Lower lobe of right lung (tissue), 2 donors: ENCODE results near the gene HIVEP2. TPM values are rescaled to one million over a fixed set of nuclear protein-coding genes. Genes with fewer than 3 reads are reported as not detected.

Experiments
- ATAC-seq, 2 donors: fragments of 200-7000 bp; cut with Tn5 transposase; one replicate each; pipeline ENCODE4 v1.9.1; 2020 to 2022; ENCODE audit warnings: mild to moderate bottlenecking in 2 of 2, moderate library complexity in 2 of 2
- DNase-seq: peaks from one replicate; pipeline ENCODE4 v3.0.0-alpha.2; 2020
- H3K27ac ChIP-seq: fragments of 200-600 bp; one replicate; pipeline ENCODE4 v1.8.0; 2022
- H3K27me3 ChIP-seq: fragments of 200-600 bp; one replicate; pipeline ENCODE4 v1.8.0; 2022; ENCODE audit warnings: low read depth
- H3K36me3 ChIP-seq: fragments of 200-600 bp; one replicate; pipeline ENCODE4 v1.8.0; 2022; ENCODE audit warnings: mild to moderate bottlenecking
- H3K4me1 ChIP-seq: fragments of 200-600 bp; one replicate; pipeline ENCODE4 v1.8.0; 2022
- H3K4me3 ChIP-seq: fragments of 200-600 bp; one replicate; pipeline ENCODE4 v1.8.0; 2022; ENCODE audit warnings: mild to moderate bottlenecking
- H3K9me3 ChIP-seq: fragments of 200-600 bp; one replicate; pipeline ENCODE4 v1.8.0; 2022
- intact Hi-C: fragments of 100-400 bp; cut with DNase I; formaldehyde crosslinking; loops from one replicate; pipeline ENCODE4 v1.11.0; 2022
- total RNA-seq: library from RNA; stranded (reverse); fragmentation: NEBNext Ultra II Directional; extraction: Animal tissue kit (Norgen Biotek cat#: 25700); gene quantifications from one replicate; pipeline ENCODE4 v1.2.1, GENCODE V29; 2021
- TF ChIP-seq, protein P1 (sequence below): fragments of 200-600 bp; IDR thresholded peaks from one replicate; pipeline ENCODE4 v1.8.0; 2022; ENCODE audit warnings: antibody characterized with exemption, mild to moderate bottlenecking
- donor health status: DM: no; HTN: yes; CAD: no; lungs with severe emphysema.

HIVEP2 gene
- total RNA-seq, 1 donor from 2014 or later = 13.1 TPM

DNA sequence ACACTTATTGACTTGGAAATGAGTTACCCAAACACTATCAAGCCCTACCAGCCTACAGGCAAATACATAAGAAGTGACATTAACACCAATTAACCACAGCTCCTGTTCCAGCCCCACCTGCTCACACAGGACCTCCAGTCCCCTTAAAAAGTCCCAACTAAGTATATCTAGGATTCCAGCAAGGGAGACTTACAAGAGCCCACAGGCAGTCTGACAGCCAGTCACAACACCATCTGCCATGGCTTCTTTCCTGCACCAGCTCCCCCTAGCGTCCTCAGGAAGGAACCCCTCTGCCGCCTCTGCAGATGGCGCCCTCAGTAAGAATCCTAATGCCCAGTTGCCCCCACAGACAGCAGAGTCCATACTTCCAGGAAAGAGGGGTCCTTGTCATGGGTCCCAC lies 122.1 kb downstream of the HIVEP2 start:
- Histone ChIP-seq H3K9me3 (no peaks in the 10 kb centered on the region), H3K27ac (no peak overlapping the region), H3K27me3 (no peaks in the 10 kb centered on the region), H3K4me3 (no peak overlapping the region), H3K4me1 (peaks cover 47% of the 10 kb centered on the region), H3K36me3 (no peaks in the 10 kb centered on the region)
- intact Hi-C loops = no loop called here
- DNase-seq = no peak
- TF ChIP-seq, protein P1, sequence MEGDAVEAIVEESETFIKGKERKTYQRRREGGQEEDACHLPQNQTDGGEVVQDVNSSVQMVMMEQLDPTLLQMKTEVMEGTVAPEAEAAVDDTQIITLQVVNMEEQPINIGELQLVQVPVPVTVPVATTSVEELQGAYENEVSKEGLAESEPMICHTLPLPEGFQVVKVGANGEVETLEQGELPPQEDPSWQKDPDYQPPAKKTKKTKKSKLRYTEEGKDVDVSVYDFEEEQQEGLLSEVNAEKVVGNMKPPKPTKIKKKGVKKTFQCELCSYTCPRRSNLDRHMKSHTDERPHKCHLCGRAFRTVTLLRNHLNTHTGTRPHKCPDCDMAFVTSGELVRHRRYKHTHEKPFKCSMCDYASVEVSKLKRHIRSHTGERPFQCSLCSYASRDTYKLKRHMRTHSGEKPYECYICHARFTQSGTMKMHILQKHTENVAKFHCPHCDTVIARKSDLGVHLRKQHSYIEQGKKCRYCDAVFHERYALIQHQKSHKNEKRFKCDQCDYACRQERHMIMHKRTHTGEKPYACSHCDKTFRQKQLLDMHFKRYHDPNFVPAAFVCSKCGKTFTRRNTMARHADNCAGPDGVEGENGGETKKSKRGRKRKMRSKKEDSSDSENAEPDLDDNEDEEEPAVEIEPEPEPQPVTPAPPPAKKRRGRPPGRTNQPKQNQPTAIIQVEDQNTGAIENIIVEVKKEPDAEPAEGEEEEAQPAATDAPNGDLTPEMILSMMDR = no peak
- ATAC-seq = no peak

DNA sequence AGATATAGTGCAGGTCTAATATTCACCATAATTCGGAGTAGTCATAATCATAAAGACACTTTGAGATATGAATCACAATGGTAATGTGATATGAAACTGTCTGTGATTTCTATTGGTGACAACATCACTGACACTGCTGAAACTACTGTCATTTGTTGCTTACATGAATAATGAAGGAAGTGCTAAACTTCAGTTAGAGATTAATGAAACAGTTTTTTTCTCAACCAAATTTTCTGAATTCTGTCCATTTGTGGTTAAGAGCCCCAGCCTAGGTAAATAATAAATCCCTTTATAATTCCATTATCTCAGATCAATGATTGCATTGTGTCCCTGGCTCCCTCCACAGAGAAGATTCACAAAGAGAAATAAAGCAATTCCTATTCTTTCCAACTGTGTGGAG lies 122.6 kb downstream of the HIVEP2 start:
- Histone ChIP-seq H3K36me3 (no peaks in the 10 kb centered on the region), H3K4me1 (peaks cover 42% of the 10 kb centered on the region), H3K9me3 (no peaks in the 10 kb centered on the region), H3K4me3 (no peak overlapping the region), H3K27me3 (no peaks in the 10 kb centered on the region), H3K27ac (no peak overlapping the region)
- intact Hi-C loops = no loop called here
- DNase-seq = no peak
- ATAC-seq = no peak
- TF ChIP-seq, protein P1 = no peak

DNA sequence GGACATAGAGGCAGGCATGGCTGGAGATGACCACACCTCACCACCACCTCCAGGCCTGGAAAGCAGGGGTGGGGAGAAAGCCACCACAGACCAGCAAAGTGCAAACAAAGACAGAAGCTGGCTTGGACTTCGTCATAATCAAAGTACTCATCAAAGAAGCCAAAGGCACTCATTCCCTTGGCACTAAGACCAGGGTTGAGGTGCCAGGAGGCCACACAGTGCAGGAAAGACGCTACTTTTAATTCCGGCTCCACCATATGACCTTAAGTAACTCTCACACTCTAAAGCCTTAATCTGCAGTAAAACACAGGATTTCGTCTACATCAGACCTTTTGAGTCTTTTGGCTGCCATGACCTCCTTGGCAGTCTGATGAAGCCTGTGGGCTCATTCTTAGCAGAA lies 123.1 kb downstream of the HIVEP2 start:
- no peak overlapping the region for H3K27ac ChIP-seq
- H3K9me3 ChIP-seq = no peaks in the 10 kb centered on the region
- no peaks in the 10 kb centered on the region for H3K27me3 ChIP-seq
- peak; percentile 58 to 71 for ATAC-seq
- no peak overlapping the region for H3K4me3 ChIP-seq
- no peak for DNase-seq
- H3K4me1 ChIP-seq = peaks cover 38% of the 10 kb centered on the region
- intact Hi-C loops = no loop called here
- TF ChIP-seq, protein P1 = no peak
- no peaks in the 10 kb centered on the region for H3K36me3 ChIP-seq

DNA sequence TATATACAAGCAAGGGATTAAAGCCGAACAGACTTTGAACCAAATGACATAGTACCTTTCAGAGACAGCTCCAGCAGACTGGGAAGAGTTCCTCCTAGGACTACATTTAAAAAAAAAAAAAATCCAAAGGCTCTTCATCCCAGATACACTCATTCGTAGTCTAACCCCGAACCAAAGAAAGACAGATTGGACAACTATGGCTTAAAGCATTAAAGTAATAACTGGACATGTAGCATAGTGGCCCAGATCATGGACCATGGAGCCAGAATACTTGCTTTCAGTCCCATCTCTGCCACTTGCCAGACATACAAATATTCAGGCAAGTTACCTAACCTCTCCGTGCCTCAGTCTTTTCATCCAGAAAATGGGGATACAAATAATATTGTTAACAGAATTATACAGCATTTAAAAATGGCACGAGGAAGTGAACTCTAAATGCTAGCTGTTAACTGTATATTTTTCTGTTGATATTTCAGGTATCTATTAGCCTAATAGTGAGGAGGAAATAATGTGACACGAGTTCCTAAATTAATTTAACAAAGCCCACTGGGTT lies 123.7 kb downstream of the HIVEP2 start:
- TF ChIP-seq, protein P1 = no peak
- H3K4me3 ChIP-seq = no peak overlapping the region
- no peaks in the 10 kb centered on the region for H3K27me3 ChIP-seq
- H3K27ac ChIP-seq = peak overlapping the region; percentile 14
- DNase-seq (no peak), ATAC-seq (no peak)
- no peaks in the 10 kb centered on the region for H3K9me3 ChIP-seq
- peaks cover 32% of the 10 kb centered on the region for H3K4me1 ChIP-seq
- H3K36me3 ChIP-seq = no peaks in the 10 kb centered on the region
- intact Hi-C loops = no loop called here

GRCh38 chr6:142820338-142821051 lies 124.5 kb downstream of the HIVEP2 start:
- H3K9me3 ChIP-seq = no peaks in the 10 kb centered on the region
- H3K4me1 ChIP-seq = peaks cover 31% of the 10 kb centered on the region
- intact Hi-C loops = no loop called here
- TF ChIP-seq, protein P1 = no peak
- no peak for DNase-seq
- no peaks in the 10 kb centered on the region for H3K27me3 ChIP-seq
- H3K36me3 ChIP-seq = no peaks in the 10 kb centered on the region
- ATAC-seq = no peak
- peak overlapping the region; percentile 62 for H3K27ac ChIP-seq
- H3K4me3 ChIP-seq = peak overlapping the region; percentile 52
